GM19397 (cell line): ENCODE results near the gene ELFN1.

ENCODE experiments used
- ATAC-seq: cut with Tn5 transposase; IDR thresholded peaks from one replicate; pipeline ENCODE4 v1.9.1; 2021; ENCODE audit warnings: mild to moderate bottlenecking, moderate library complexity; ENCODE audit not compliant: unreplicated experiment

ELFN1 gene

DNA sequence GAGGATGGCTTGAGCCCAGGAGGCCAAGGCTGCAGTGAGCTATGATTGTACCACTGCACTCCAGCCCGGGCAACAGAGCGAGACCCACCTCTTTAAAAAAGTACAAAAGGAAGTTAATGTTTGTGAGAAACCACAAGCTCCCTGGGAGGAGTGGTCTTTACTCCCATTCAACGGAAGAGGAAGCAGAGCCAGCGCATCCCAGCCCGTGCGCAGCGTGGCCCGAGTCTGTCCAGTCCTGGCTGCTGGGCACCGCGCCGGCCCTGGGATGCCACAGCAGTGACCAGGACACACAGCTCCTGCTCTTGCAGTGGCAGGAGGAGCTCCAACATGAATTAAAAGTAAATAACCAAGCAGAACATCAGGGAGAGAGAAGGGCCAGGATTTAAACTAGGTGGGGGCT lies 68.4 kb downstream of the ELFN1 start:
- no peak for ATAC-seq

- ATAC-seq: no peak
Measured at GRCh38 chr7:1738956-1739355, 68.9 kb downstream of the ELFN1 start.

DNA sequence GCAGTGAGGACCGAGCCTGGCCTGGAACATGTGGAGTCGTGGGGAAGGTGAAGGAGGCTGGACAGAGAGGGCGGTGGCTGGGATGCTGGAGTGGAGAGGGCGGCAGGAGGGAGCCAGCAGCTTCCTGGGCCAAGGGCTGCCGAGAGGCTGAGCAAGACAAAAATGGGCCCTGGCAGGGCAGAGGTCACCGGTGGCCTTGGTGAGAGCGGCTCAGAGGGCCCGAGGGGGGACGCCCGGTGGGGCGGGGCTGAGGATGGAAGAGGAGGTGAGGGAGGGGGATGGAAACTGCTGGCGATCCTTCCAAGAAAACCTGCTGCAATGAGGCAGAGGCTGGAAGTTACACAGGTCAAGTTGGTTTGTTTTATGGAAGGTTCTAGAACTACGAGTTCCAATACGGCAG lies 69.5 kb downstream of the ELFN1 start:
- no peak for ATAC-seq

DNA sequence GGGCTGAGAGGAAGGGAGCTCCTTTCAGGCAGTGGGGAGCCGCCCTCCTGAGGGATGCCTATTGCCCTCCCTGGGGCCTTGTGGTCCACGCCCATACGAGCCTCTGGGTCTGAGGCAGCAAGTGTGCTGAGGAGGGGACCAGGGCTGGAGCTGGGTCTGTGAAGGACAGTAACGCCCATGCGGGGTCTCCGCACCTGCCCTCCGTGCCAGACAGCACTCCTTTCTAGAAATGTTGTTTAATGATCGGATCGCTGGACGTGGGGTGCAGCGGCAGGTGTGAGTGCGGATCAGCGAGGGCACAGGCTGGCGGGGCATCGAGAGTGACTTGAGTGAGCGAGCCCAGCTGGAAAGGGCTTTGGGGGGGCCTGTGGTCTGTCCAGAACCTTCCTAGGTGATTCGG lies 70.1 kb downstream of the ELFN1 start:
- ATAC-seq: no peak

GRCh38 chr7:1741246-1741645 lies 71.2 kb downstream of the ELFN1 start:
- no peak for ATAC-seq

DNA sequence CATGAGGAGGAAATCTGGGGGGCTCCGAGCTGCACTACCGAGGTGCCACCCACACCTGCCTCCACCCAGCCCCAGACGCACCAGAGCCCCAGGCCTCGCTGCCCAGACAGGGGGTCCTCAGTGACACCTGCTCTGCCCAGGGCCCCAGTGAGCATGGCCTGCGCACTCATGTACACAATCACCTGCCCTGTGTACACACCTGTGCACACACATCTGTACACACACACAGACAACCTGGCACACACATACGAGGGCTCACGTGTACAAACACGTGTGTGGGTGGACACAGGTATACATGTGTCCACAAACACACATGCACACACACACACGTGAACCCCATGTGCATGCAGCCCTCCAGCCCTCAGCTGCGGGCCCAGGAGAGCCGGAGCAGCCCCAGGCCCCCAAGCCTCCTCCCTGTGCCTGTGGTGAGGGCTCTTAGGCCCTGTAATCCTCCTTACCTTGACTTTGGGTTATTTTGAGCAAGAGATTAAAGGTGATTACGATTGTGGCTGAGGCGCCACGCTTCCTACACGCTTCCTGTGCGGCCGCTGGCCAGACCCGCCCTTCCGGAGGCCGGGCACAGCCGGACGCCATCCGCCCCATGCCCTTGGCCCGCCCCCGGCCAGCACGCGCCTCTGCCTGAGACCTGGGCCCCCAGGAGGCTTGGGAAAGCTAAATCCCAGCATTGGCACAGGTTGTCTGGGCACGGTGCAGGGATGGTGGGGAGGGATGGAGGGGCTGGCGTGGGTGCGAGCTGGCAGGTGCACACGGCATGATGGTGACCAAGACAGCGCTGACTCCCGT lies 71.9 kb downstream of the ELFN1 start:
- ATAC-seq: no peak

- no peak for ATAC-seq
Measured at GRCh38 chr7:1742555-1743303, 72.7 kb downstream of the ELFN1 start.

- ATAC-seq: no peak
Measured at GRCh38 chr7:1743481-1744230, 73.6 kb downstream of the ELFN1 start.

GRCh38 chr7:1744296-1745017 lies 74.4 kb downstream of the ELFN1 start:
- no peak for ATAC-seq

DNA sequence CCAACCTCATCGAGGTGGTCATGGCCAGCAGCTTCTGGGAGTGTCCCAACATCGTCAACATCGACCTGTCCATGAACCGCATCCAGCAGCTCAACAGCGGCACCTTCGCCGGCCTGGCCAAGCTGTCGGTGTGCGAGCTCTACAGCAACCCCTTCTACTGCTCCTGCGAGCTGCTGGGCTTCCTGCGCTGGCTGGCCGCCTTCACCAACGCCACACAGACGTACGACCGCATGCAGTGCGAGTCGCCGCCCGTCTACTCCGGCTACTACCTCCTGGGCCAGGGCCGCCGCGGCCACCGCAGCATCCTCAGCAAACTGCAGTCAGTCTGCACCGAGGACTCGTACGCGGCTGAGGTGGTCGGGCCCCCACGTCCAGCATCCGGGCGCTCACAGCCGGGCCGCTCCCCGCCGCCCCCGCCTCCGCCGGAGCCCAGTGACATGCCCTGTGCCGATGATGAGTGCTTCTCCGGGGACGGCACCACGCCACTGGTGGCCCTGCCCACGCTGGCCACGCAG lies 75.0 kb downstream of the ELFN1 start:
- no peak for ATAC-seq

GRCh38 chr7:1745576-1746490 lies 75.8 kb downstream of the ELFN1 start:
- no peak for ATAC-seq

- ATAC-seq: no peak
Measured at GRCh38 chr7:1746491-1746975, 76.5 kb downstream of the ELFN1 start.

- no peak for ATAC-seq
Measured at GRCh38 chr7:1747004-1747801, 77.1 kb downstream of the ELFN1 start.

DNA sequence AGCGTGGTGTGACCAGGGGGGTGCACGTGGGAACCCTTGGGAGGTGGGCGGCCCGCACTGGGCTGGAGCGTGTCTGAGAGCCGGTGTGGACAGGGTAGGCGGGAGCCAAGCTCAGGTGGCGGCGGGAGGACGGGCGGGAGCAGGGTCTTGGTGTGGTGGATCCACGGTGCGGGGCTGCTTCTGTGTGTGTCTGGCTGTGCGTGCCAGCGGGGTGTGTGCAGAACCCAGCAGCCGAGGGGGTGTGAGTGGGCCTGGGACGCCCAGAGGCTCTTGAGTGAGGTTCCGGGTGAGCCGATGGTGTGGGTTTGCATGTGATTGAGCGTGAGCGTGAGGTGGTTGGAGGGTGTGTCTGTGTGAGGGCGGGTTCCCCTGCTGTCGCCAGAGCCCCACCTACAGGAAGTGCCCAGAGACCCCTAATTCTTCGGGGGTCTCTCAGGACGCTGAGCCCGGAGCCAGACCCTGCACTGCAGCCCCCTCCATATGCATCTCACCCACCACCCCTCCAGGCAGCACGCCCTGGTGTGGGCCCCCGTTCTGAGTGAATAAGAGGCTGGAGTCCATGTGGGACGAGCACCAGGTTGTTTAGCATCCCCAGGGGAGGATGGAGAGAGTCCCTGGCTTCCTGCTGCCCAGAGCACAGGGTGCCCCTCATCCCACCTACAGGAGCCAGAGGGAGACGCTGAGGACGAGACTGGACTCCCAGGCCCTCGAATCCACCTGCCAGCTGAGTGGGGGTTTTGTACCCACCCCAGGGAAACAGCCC lies 78.2 kb downstream of the ELFN1 start:
- no peak for ATAC-seq

DNA sequence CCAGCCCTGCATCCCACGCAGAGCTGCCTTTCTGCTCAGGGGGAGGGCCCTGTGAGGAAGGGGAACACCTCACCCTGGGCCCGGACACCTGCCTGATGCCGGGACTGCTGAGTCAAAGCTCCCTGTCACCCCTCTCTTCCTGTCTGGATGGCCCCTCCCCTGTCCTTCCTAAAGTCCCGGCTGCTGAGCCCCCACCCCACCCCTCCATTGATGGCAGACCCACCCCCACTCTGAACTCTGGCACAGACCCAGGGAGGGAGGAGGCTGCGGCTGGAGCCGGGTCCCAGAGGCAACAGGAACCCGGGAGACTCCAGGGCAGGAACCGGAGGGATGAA lies 78.7 kb downstream of the ELFN1 start:
- no peak for ATAC-seq

DNA sequence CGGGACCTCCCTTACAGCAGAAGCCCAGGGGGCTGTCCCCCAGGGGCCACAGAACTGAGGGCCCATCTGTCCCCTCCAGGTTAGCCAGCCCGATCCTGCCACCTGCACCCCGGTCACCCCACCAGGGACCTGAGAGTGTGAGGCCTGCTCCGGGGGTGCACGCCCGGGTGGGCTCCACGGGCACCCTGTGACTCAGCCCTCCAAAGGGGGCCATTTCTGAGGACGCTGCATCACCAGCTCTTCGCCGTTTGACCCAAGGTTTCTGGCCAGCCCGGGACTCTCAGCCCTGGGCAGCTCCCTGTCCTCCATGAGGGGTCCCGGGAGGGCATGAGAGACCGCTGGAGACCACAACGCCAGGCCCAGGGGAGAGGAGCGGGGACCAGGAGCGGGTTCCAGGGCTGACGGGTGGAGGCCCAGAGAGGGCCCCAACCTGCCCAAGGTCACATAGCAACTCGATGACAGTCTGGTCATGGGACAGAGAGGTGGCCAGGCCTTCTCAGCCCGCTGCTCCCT lies 79.3 kb downstream of the ELFN1 start:
- no peak for ATAC-seq

- no peak for ATAC-seq
Measured at GRCh38 chr7:1749864-1750466, 79.9 kb downstream of the ELFN1 start.
